ENCODE results near the gene TES. TPM values are rescaled to one million over a fixed set of nuclear protein-coding genes. Genes with fewer than 3 reads are reported as not detected.

The TES gene
- total RNA-seq, 1 experiment from 2014 or later, result 207 TPM

DNA sequence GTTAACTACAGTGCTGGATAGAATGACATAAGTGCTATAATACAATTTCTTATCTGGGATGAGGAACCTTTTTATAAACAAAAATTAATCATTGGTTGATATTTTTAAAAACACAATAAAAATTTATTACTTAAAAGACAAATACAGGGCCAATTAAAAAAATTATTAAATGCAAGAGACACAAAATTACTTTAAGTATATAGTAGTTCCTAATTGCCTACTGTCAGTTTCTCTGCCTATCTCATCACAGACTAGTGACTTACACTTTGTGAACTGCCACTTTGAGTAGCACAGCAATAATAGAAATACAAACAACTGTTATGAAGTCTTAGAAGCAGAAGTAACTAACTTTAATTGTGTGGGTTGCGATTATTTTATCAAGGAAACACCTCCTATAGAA, 8.4 kb downstream of the TES start:
- Histone ChIP-seq H3K36me3 (ENCODE audit: control insufficient read depth, insufficient read depth, low read length) (no peaks in the 10 kb centered on the region), H3K9me3 (no peaks in the 10 kb centered on the region), H3K4me1 (peaks cover 23% of the 10 kb centered on the region), H3K4me3 (ENCODE audit: low read depth, low read length) (no peak overlapping the region), H3K27me3 (replicated peaks; ENCODE audit: control insufficient read depth, insufficient read depth, low read length) (no peaks in the 10 kb centered on the region)
- H3K27ac Mint-ChIP-seq (ENCODE audit: unreplicated experiment), result no peak overlapping the region
- no peak for DNase-seq
- H3K36me3 Mint-ChIP-seq (ENCODE audit: insufficient read depth, unreplicated experiment), result peaks cover 9% of the 10 kb centered on the region
- CTCF ChIA-PET, result no interaction called here
- H3K4me3 Mint-ChIP-seq (ENCODE audit: unreplicated experiment), result no peak overlapping the region
- TF ChIP-seq, protein P1, sequence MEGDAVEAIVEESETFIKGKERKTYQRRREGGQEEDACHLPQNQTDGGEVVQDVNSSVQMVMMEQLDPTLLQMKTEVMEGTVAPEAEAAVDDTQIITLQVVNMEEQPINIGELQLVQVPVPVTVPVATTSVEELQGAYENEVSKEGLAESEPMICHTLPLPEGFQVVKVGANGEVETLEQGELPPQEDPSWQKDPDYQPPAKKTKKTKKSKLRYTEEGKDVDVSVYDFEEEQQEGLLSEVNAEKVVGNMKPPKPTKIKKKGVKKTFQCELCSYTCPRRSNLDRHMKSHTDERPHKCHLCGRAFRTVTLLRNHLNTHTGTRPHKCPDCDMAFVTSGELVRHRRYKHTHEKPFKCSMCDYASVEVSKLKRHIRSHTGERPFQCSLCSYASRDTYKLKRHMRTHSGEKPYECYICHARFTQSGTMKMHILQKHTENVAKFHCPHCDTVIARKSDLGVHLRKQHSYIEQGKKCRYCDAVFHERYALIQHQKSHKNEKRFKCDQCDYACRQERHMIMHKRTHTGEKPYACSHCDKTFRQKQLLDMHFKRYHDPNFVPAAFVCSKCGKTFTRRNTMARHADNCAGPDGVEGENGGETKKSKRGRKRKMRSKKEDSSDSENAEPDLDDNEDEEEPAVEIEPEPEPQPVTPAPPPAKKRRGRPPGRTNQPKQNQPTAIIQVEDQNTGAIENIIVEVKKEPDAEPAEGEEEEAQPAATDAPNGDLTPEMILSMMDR (IDR thresholded peaks at IDR 0.05; ENCODE audit: insufficient read depth in 1 of 2, low read depth in 1 of 2, low read length in 1 of 2, severe bottlenecking in 1 of 2, unreplicated experiment in 1 of 2), result no peak
- H3K27me3 Mint-ChIP-seq (ENCODE audit: insufficient read depth, unreplicated experiment), result no peaks in the 10 kb centered on the region
- BruUV-seq (replicated peaks), result no TSS peak
- POLR2A ChIA-PET, result no interaction called here
- H3K4me1 Mint-ChIP-seq (ENCODE audit: low read depth, unreplicated experiment), result peaks cover 27% of the 10 kb centered on the region
- H3K9me3 Mint-ChIP-seq (ENCODE audit: unreplicated experiment), result no peaks in the 10 kb centered on the region
- intact Hi-C loops (cut with micrococcal nuclease; ENCODE audit: unreplicated experiment), result no loop called here

DNA sequence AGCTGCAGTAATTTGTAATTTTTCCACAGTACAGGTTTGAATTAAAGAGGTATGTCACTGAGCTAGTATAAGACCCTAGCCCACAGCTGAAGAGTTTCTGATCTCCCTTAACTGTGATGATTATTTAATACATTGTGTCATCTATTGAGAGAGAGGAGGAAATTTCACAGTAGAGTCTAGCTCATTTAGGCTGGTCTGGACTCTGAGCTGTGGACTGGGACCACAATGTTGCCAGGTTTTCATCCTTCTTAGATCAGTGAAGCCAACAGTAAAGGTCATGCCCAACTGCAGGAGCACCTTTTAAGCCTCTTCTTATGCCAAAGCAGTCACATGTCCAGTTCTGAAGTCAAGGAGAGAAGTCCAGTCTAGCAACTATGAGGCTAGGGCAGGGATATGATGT, 8.9 kb downstream of the TES start:
- no peaks in the 10 kb centered on the region for H3K9me3 Mint-ChIP-seq (ENCODE audit: unreplicated experiment)
- TF ChIP-seq, protein P1 (IDR thresholded peaks at IDR 0.05; ENCODE audit: insufficient read depth in 1 of 2, low read depth in 1 of 2, low read length in 1 of 2, severe bottlenecking in 1 of 2, unreplicated experiment in 1 of 2), result no peak
- ChIA-PET CTCF (no interaction called here), POLR2A (no interaction called here)
- Histone ChIP-seq H3K4me3 (ENCODE audit: low read depth, low read length) (no peak overlapping the region), H3K27me3 (replicated peaks; ENCODE audit: control insufficient read depth, insufficient read depth, low read length) (no peaks in the 10 kb centered on the region), H3K36me3 (ENCODE audit: control insufficient read depth, insufficient read depth, low read length) (no peaks in the 10 kb centered on the region), H3K9me3 (no peaks in the 10 kb centered on the region), H3K4me1 (peaks cover 23% of the 10 kb centered on the region)
- no peaks in the 10 kb centered on the region for H3K27me3 Mint-ChIP-seq (ENCODE audit: insufficient read depth, unreplicated experiment)
- intact Hi-C loops (cut with micrococcal nuclease; ENCODE audit: unreplicated experiment), result no loop called here
- no peak overlapping the region for H3K4me3 Mint-ChIP-seq (ENCODE audit: unreplicated experiment)
- no TSS peak for BruUV-seq (replicated peaks)
- no peak for DNase-seq
- H3K4me1 Mint-ChIP-seq (ENCODE audit: low read depth, unreplicated experiment), result peaks cover 24% of the 10 kb centered on the region
- H3K36me3 Mint-ChIP-seq (ENCODE audit: insufficient read depth, unreplicated experiment), result peaks cover 9% of the 10 kb centered on the region
- no peak overlapping the region for H3K27ac Mint-ChIP-seq (ENCODE audit: unreplicated experiment)

DNA sequence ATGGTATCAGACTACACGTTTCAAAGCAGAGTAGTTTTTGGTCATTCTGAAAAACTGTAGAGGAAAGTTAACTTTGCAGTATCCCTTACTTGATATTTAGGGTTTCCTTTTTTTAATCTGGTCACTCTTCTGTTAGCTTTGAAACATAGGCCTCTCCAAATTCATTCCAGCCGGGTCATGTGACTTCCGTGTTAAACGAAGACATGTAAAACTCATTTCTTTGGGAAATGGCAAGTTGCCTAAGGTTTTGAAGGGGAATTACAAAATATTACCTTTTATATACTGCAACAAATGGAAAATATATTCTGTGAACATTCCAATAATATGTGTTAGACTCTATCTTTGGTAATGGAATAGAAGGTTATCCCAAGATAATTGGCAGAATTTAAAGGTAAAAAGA, 9.5 kb downstream of the TES start:
- H3K4me3 Mint-ChIP-seq (ENCODE audit: unreplicated experiment), result no peak overlapping the region
- DNase-seq, result no peak

More for the DNA sequence above, 9.5 kb downstream of the TES start:
- CTCF ChIA-PET, result interaction anchor here (0.6 kb wide), 1 partner anchor 303 kb away, joined by 7 read pairs; no protein-coding TSS in a partner anchor
- Mint-ChIP-seq H3K36me3 (ENCODE audit: insufficient read depth, unreplicated experiment) (peaks cover 7% of the 10 kb centered on the region), H3K27me3 (ENCODE audit: insufficient read depth, unreplicated experiment) (no peaks in the 10 kb centered on the region), H3K27ac (ENCODE audit: unreplicated experiment) (no peak overlapping the region), H3K4me1 (ENCODE audit: low read depth, unreplicated experiment) (peaks cover 18% of the 10 kb centered on the region), H3K9me3 (ENCODE audit: unreplicated experiment) (no peaks in the 10 kb centered on the region)
- no peaks in the 10 kb centered on the region for H3K9me3 ChIP-seq
- H3K36me3 ChIP-seq (ENCODE audit: control insufficient read depth, insufficient read depth, low read length), result no peaks in the 10 kb centered on the region
- peaks cover 23% of the 10 kb centered on the region for H3K4me1 ChIP-seq
- intact Hi-C loops (cut with micrococcal nuclease; ENCODE audit: unreplicated experiment), result no loop called here
- H3K4me3 ChIP-seq (ENCODE audit: low read depth, low read length), result no peak overlapping the region
- TF ChIP-seq, protein P1 (IDR thresholded peaks at IDR 0.05; ENCODE audit: insufficient read depth in 1 of 2, low read depth in 1 of 2, low read length in 1 of 2, severe bottlenecking in 1 of 2, unreplicated experiment in 1 of 2), result no peak
- no TSS peak for BruUV-seq (replicated peaks)
- POLR2A ChIA-PET, result no interaction called here
- no peaks in the 10 kb centered on the region for H3K27me3 ChIP-seq (replicated peaks; ENCODE audit: control insufficient read depth, insufficient read depth, low read length)
